Posterior vena cava (tissue), 2 donors: ENCODE results near the gene PPFIA3. TPM values are rescaled to one million over a fixed set of nuclear protein-coding genes. Genes with fewer than 3 reads are reported as not detected.
A peak's percentile ranks its signal among the peaks of the same experiment; 100 is the strongest.
"Not testable (repeated sequence)": the region's sequence is repeated elsewhere in the genome, so short reads cannot be mapped to it uniquely, and the experiment has no call there.

Experiments
- DNase-seq: peaks from one replicate; pipeline ENCODE4 v3.0.0-alpha.2; 2020; ENCODE audit warnings: low spot score
- intact Hi-C, 2 donors: fragments of 100-400 bp; cut with DNase I; formaldehyde crosslinking; loops; one replicate each; pipeline versions ENCODE4 v1.14.1 to v1.14.2; 2022 to 2023
- total RNA-seq, 2 donors: library from RNA; stranded (reverse); fragmentation: NEBNext Ultra II Directional; extraction: Animal tissue kit (Norgen Biotek cat#: 25700); gene quantifications; one replicate each; pipeline ENCODE4 v1.2.1, GENCODE V29; 2021
- donor health status: DM: yes; HTN: yes; CAD: no.
- donor health status: DM: yes; HTN: yes; CAD: no.

The PPFIA3 gene
- total RNA-seq, 2 donors from 2014 or later: 3.6 to 4.9 TPM

DNA sequence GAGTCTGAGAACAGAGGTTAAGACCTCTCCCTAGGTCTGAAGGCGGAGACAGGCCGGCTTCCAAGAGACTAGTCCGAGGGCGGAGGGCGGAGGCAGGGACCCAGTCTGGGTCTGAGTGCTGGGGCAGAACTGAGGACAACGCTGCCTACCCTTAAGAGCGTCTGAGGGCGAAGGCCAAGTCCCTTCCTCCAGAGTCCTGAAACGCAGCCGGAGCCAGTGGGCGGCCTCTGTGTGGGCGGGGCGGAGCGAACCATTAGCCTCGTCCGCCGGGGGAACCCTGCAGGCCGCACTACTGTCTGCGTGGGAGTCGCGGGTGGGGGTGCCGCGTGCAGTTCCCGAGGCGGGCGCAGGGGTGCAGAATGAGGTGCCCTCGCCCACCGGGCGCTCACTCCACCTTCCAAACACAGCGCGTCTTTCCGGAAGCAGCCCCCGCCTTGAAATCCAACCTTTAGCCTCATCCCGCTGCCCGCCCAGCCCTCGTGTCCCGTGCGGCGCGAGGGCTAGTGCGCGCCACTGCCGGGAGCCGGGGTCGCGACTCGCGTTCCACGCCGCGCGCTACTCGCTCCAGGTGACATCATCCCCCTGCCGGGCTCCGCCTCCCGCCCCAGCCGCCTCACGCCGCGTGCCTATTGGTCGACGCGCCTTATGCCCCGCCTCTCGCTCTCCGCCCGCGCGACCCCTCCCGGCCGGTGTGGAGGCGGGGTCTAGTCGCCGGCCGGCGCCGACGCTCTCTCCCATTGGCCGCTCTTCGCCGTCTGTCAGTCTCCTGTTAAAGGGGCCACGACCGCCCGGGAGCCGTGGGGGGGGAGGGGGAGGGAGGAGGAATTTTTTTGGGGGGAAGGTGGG is 556 bp upstream of the PPFIA3 start, which contains the start of gene C19orf73:
TSS of gene C19orf73 (minus strand) at position 579 of the 846 bp plus-strand sequence. CDS start at position 458, 121 bp downstream.
- peak; percentile 99 for DNase-seq
- intact Hi-C loops: no loop called here

- intact Hi-C loops: loop anchor here in 1 of 2 donors (1.0 kb wide), 1 partner anchor 21 kb away; no protein-coding TSS in a partner anchor
- no peak for DNase-seq
These were observed 960 bp downstream of the PPFIA3 start for GRCh38 chr19:49120325-49120683.

GRCh38 chr19:49120868-49121267 is 1.5 kb downstream of the PPFIA3 start:
- no peak for DNase-seq
- intact Hi-C loops: loop anchor here in 1 of 2 donors (1.0 kb wide), 1 partner anchor 20 kb away; no protein-coding TSS in a partner anchor

- DNase-seq, intact Hi-C loops: not testable (repeated sequence)
These were observed 2.5 kb downstream of the PPFIA3 start for GRCh38 chr19:49121841-49122240.

GRCh38 chr19:49123285-49123684 is 3.9 kb downstream of the PPFIA3 start:
- intact Hi-C loops: not testable (repeated sequence)

DNA sequence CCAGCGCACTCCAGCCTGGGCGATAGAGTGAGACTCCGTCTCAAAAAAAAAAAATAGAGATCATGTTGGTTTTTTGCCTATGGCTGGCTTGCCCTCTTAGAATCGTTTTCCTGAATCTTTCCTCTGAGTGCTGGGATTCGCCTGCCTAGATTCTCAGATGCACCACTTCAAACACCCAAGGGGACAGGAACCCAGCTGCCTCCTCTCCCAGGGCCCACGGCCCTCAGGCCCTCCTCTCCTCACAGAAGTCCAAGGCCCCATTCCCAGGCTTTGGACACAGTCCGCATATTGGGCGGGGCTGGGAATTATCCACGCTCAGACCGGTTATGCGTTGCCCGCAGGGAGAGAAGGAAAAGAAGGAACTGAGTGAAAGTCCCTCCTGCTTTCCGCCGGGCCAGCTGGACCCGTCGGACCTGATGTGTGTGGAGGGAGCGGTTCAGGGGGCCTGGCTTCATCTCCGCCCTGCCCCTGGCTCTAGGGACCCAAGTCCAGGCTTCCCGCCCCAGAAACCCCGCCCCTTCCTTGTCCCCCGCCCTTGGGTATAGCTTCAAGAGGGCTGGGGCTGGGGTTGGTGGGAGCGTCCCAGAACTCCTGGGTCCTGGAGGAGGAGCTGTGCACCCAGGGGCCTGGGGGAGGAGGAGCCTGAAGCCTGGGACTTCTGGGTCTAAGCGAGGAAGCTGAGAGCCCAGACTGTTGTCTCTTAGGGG is 5.8 kb downstream of the PPFIA3 start:
- no peak for DNase-seq
- intact Hi-C loops: no loop called here

More at GRCh38 chr19:49123285-49123684, 3.9 kb downstream of the PPFIA3 start:
- not testable (repeated sequence) for DNase-seq

- no peak for DNase-seq
- intact Hi-C loops: no loop called here
These were observed 7.2 kb downstream of the PPFIA3 start for GRCh38 chr19:49126575-49126974.

DNA sequence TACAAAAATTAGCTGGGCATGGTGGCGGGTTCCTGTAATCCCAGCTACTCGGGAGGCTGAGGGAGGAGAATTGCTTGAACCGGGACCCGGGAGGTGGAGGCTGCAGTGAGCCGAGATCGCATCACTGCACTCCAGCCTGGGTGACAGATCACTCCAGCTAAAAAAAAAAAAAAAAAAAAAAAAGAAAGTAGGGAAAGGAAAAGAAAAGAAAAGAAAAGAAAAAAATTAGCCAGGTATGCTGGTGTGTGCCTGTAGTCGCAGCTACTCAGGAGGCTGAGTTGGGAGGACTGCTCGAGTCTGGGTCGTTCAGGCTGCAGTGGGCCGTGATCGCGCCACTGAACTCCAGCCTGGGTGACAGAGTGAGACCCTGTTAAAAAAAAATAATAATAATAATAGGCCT is 7.9 kb downstream of the PPFIA3 start:
- intact Hi-C loops: not testable (repeated sequence)

DNA sequence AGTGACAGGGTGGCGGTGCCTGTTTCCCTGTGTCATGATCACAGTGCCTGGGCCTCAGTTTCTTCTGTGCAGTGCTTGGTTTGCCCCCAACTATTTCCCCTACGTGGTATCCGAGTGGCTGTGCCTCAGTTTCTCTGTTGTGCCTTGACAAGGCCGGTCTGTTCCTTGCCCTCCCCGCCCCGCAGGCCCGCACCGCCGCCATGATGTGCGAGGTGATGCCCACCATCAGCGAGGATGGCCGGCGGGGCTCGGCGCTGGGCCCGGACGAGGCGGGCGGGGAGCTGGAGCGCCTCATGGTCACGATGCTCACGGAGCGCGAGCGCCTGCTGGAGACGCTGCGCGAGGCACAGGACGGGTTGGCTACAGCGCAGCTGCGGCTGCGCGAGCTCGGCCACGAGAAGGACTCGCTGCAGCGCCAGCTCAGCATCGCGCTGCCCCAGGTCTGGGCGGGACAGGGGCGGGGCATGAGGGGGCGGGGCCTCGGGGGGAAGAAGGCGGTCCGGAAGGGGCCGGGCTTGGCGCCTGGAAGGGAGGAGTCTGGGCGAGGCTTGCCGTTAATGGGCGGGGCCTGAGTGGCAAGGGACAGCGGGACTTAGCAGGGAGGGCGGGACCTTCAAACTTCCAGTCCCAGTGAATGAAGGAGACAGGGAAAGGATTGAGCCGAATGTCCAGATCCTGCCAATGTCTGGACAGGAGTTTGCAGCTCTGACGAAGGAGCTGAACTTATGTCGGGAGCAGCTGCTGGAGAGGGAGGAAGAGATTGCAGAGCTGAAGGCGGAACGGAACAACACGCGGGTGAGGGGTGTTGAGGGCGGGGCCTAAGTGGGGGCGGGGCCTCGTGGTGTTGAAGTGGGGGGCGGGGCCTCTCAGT is 8.6 kb downstream of the PPFIA3 start:
- intact Hi-C loops: no loop called here
- DNase-seq: peak; percentile 99

More for the DNA sequence above, 7.9 kb downstream of the PPFIA3 start:
- not testable (repeated sequence) for DNase-seq

DNA sequence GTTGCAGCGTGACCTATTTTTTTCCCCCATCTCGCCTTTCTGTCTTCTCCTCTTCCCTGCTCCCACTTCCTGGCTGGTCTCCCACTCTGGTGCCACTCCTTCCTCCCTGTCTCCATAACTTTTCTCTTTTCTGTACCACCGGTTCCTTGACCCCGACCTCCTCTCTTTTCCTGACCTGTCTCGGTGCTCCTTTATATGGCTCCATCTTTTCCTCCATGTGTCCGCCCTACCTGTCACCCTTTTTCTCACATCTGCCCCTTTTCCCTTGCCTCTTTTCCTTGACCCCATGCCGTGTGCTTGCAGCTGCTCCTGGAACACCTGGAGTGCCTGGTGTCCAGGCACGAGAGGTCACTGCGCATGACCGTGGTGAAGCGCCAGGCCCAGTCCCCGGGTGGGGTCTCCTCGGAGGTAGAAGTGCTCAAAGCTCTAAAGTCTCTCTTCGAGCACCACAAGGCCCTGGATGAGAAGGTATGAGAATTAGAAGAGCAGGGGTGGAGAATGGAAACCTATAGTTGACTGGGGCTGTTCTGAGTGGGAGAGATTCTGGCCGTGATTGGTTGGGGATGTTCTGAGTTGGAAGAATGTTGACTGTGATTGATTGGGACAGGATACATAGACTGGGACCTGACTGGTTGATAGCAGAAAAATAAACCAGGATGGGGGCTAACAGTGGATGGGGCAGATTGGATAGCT is 9.3 kb downstream of the PPFIA3 start:
- DNase-seq: no peak

GRCh38 chr19:49129238-49129583 is 9.9 kb downstream of the PPFIA3 start:
- no peak for DNase-seq
- intact Hi-C loops: no loop called here

More for the DNA sequence above, 9.3 kb downstream of the PPFIA3 start:
- intact Hi-C loops: no loop called here

- DNase-seq: no peak
- intact Hi-C loops: loop anchor here in 1 of 2 donors (2.0 kb wide), 1 partner anchor 22 kb away; no protein-coding TSS in a partner anchor
These were observed 11.0 kb downstream of the PPFIA3 start for GRCh38 chr19:49130325-49130724.

DNA sequence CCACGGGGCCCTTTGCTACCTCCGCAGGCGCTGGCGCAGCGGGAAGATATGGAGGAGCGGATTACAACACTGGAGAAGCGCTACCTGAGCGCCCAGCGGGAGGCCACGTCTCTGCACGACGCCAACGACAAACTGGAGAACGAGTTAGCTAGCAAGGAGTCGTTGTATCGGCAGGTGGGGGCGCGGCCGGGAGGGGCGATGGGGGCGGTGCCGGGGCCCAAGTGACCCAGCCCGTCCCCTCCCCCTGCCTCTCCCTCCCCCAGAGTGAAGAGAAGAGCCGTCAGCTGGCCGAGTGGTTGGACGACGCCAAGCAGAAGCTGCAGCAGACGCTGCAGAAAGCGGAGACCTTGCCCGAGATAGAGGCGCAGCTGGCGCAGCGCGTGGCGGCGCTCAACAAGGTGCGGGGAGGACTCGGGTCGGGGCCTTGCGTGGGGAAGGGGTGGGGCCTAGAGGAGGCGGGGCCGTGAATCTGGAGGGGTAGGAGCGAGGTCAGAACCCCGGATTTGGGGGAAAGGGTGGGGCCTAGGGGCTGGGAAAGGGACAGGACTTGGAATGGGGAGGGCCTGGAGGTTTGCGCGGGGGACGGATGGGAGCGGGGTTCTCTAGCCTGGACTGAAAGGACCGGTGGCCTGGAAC is 13.7 kb downstream of the PPFIA3 start:
- intact Hi-C loops: no loop called here
- DNase-seq: no peak

DNA sequence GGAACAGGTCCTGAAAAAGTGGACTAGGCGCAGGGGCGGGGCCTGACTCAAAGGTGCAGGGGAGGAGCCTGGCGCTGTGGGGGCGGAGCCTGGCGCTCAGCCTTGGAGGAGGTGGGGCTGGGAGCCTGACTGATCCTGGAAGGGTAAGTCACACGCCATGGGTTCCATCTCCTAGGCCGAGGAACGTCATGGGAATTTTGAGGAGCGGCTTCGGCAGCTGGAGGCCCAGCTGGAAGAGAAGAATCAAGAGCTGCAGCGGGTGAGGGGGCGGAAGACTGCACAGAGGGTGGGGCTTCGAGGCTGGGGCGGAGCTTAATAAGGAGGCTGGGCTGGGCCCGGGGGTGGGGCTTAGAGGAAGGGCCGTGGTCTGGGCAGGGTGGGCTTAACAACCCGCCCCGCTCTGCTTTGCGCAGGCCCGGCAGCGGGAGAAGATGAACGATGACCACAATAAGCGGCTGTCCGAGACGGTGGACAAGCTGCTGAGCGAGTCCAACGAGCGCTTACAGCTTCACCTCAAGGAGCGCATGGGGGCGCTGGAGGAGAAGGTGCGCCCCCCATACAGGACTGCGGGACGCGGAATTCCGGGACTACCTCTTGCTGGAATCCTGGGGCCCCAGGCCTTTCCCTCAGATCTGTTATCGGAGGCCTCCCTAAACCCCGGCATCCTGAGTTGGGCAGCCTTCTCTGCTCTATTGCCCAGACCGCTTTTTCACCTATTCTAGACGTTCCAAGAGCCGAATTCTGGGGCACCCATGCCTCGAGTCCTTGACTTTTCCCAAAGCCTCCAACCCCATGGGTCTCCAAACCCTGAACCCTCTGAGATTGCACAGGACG is 14.5 kb downstream of the PPFIA3 start:
- intact Hi-C loops: no loop called here
- no peak for DNase-seq

DNA sequence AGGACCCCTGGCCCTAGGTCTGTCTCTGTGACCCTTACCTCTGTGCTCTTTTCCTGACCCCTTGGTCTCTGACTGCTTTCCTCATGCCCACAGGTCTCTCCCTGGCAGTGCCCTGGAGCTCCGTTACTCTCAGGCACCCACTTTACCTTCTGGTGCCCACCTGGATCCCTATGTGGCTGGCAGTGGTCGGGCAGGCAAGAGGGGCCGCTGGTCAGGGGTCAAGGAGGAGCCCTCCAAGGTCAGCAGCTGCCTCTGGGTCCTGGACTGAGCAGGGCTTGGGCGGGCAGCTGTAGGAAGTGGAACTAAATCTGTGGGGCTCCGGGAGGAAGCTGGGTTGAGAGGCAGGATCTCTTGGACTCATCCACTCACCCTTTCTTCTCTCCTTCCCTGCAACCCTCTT is 16.3 kb downstream of the PPFIA3 start:
- intact Hi-C loops: no loop called here

DNA sequence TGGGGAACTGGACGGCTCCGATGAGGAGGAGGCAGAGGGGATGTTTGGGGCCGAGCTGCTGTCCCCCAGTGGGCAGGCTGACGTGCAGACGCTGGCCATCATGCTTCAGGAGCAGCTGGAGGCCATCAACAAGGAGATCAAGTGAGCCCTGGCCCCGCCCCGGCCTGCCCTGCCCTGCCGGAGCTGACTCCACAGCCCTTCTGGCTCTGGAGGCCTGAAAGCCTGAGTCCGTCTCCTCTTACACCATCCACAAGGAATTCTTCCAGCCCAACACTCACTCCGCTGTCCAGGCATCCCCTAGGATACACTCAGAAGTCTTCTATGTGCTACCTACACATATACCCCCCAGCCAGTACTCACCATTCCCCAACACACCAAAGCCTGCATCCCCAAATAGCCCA is 17.4 kb downstream of the PPFIA3 start:
- DNase-seq: no peak
- intact Hi-C loops: no loop called here

More for the DNA sequence above, 16.3 kb downstream of the PPFIA3 start:
- DNase-seq: no peak

- DNase-seq: no peak
- intact Hi-C loops: loop anchor here in 1 of 2 donors (1.0 kb wide), 1 partner anchor 21 kb away; no protein-coding TSS in a partner anchor
These were observed 21.6 kb downstream of the PPFIA3 start for GRCh38 chr19:49140951-49141350.
